HepG2 (cell line): Measurements from ENCODE around the gene PXK. TPM values are rescaled to one million over a fixed set of nuclear protein-coding genes. Genes with fewer than 3 reads are reported as not detected.

Source experiments
- ATAC-seq: fragments of 200-7000 bp; cut with Tn5 transposase; 3 replicates; pipeline ENCODE4 v1.9.1; 2020; ENCODE audit warnings: mild to moderate bottlenecking, moderate library complexity
- BruUV-seq: library from RNA; stranded (reverse); fragments of 400-500 nt; replicated peaks from 2 replicates; lab custom pipeline; 2021; lab: Mats Ljungman, UMichigan
- CTCF ChIA-PET: fragments of 300-600 bp; formaldehyde crosslinking; extraction: SDS; loops from one replicate; lab custom pipeline; 2021; ENCODE audit warnings: low total read pairs, inconsistent platforms, low intra/inter-chr PET ratio; lab: Yijun Ruan, JAX
- POLR2A ChIA-PET: fragments of 350-600 bp; sonication (Branson Sonifier 250); formaldehyde crosslinking; loops from one replicate; lab custom pipeline; 2020; ENCODE audit warnings: antibody characterized with exemption, inconsistent platforms; lab: Yijun Ruan, JAX
- DNase-seq: peaks from one replicate; pipeline ENCODE4 v3.0.0-alpha.2; 2015; ENCODE audit warnings: low spot score
- FAIRE-seq: peaks from 3 replicates; lab custom pipeline; 2011; peaks lifted over from hg19 to GRCh38; lab: Jason Lieb, UNC
- H2AFZ ChIP-seq: one replicate; pipeline ENCODE4 v1.6.1; 2011; ENCODE audit warnings: low read length, inconsistent platforms
- H3K27ac ChIP-seq: fragments of 300-600 bp; 3 replicates; pipeline ENCODE4 v1.8.0; 2011; ENCODE audit warnings: mixed run types, mild to moderate bottlenecking, mixed read lengths, low read length, inconsistent platforms; ENCODE audit not compliant: insufficient read depth; ENCODE audit errors: extremely low read length
- H3K27me3 ChIP-seq, 2 experiments: fragments of 200-600 bp in 1 of 2; 2 replicates in 1 of 2; 3 replicates in 1 of 2; pipeline versions ENCODE4 v1.6.0 to v1.8.0; 2011; ENCODE audit warnings: low read length in 2 of 2, mild to moderate bottlenecking in 2 of 2, moderate library complexity in 2 of 2, inconsistent platforms in 1 of 2; ENCODE audit not compliant: insufficient read depth in 2 of 2, control insufficient read depth in 1 of 2
- H3K36me3 ChIP-seq, 2 experiments: fragments of 200-600 bp in 1 of 2; replicated peaks in 1 of 2; 2 replicates in 1 of 2; 3 replicates in 1 of 2; pipeline versions ENCODE4 v1.5.1 to v1.8.0; 2011; ENCODE audit warnings: low read length in 2 of 2, inconsistent platforms in 1 of 2; ENCODE audit not compliant: insufficient read depth in 2 of 2, control insufficient read depth in 1 of 2
- H3K4me1 ChIP-seq: 2 replicates; pipeline ENCODE4 v1.5.1; 2012; ENCODE audit warnings: low read length, inconsistent platforms; ENCODE audit not compliant: insufficient read depth
- H3K4me2 ChIP-seq: 2 replicates; pipeline ENCODE4 v1.6.0; 2011; ENCODE audit warnings: low read depth, low read length, inconsistent platforms
- H3K4me3 ChIP-seq, 3 experiments: fragments of 200-600 bp in 1 of 3; sonication (generic), shearing (Covaris generic) in 1 of 3; replicated peaks in 1 of 3; 2 replicates each; pipeline ENCODE4 v1.5.1; 2011 to 2016; ENCODE audit warnings: low read length in 3 of 3, inconsistent platforms in 2 of 3, low read depth in 2 of 3, mild to moderate bottlenecking in 2 of 3, control low read depth in 1 of 3, mixed read lengths in 1 of 3; ENCODE audit not compliant: insufficient read depth in 1 of 3
- H3K79me2 ChIP-seq: one replicate; pipeline ENCODE4 v1.6.1; 2011; ENCODE audit warnings: low read length, inconsistent platforms; ENCODE audit not compliant: insufficient read depth
- H3K9ac ChIP-seq: 2 replicates; pipeline ENCODE4 v1.6.0; 2011; ENCODE audit warnings: mild to moderate bottlenecking, low read depth, low read length, inconsistent platforms; ENCODE audit not compliant: insufficient read depth
- H3K9me3 ChIP-seq: 2 replicates; pipeline ENCODE4 v1.5.1; 2012; ENCODE audit warnings: mild to moderate bottlenecking, low read length
- H4K20me1 ChIP-seq: 2 replicates; pipeline ENCODE4 v1.6.0; 2011; ENCODE audit warnings: inconsistent platforms, mild to moderate bottlenecking, low read length, moderate library complexity; ENCODE audit not compliant: insufficient read depth
- DPF2 ChIP-seq: sonication (generic); formaldehyde crosslinking; IDR thresholded peaks from 2 replicates; pipeline ENCODE4 v1.4.0; 2020; ENCODE audit warnings: mild to moderate bottlenecking, low read depth, missing genetic modification reagents, borderline replicate concordance
- EZH2 ChIP-seq: conservative IDR thresholded peaks from 2 replicates; pipeline ENCODE4 v1.6.1; 2012; ENCODE audit warnings: mild to moderate bottlenecking, low read depth, low read length, moderate library complexity
- KLF12 ChIP-seq: sonication (generic); formaldehyde crosslinking; IDR thresholded peaks from 2 replicates; pipeline ENCODE4 v1.4.0; 2020; ENCODE audit warnings: missing genetic modification reagents, borderline replicate concordance
- NFKB2 ChIP-seq: sonication (generic); formaldehyde crosslinking; IDR thresholded peaks from 2 replicates; pipeline ENCODE4 v1.4.0; 2020; ENCODE audit warnings: missing genetic modification reagents, borderline replicate concordance
- NR2F6 ChIP-seq, 2 experiments: IDR thresholded peaks; 2 replicates each; pipeline ENCODE4 v1.6.1; 2016; ENCODE audit warnings: antibody characterized with exemption in 1 of 2, mild to moderate bottlenecking in 1 of 2
- PHF21A ChIP-seq: sonication (generic); formaldehyde crosslinking; IDR thresholded peaks from 2 replicates; pipeline ENCODE4 v1.5.0; 2020; ENCODE audit warnings: mild to moderate bottlenecking, missing genetic modification reagents
- TFAP4 ChIP-seq: sonication (generic); IDR thresholded peaks from 2 replicates; pipeline ENCODE4 v1.6.1; 2016; ENCODE audit warnings: low read depth, borderline replicate concordance
- ZBTB8A ChIP-seq: sonication (generic); formaldehyde crosslinking; IDR thresholded peaks from 2 replicates; pipeline ENCODE4 v1.4.0; 2020; ENCODE audit warnings: mild to moderate bottlenecking, low read depth, missing genetic modification reagents, borderline replicate concordance
- ZNF207 ChIP-seq: fragments of 450-650 bp; IDR thresholded peaks from 2 replicates; pipeline ENCODE4 v1.6.1; 2016; ENCODE audit warnings: antibody characterized with exemption, borderline replicate concordance
- ZNF562 ChIP-seq: sonication (generic); formaldehyde crosslinking; IDR thresholded peaks from 2 replicates; pipeline ENCODE4 v1.8.0; 2022; ENCODE audit warnings: missing genetic modification reagents, borderline replicate concordance
- ZNF746 ChIP-seq: sonication (generic); formaldehyde crosslinking; IDR thresholded peaks from 2 replicates; pipeline ENCODE4 v1.8.0; 2022; ENCODE audit warnings: mild to moderate bottlenecking, missing genetic modification reagents
- WGBS: methylation state at CpG from one replicate; pipeline ENCODE4 v1.1.6; 2017; ENCODE audit warnings: low lambda C conversion rate; 5-methylcytosine and 5-hydroxymethylcytosine counted together
- in situ Hi-C: cut with HindIII; loops from 2 replicates; pipeline ENCODE4 v1.10.0; 2017; ENCODE audit warnings: low pct_unique_long_range_greater_than_20kb; ENCODE audit not compliant: extremely low pct_ligation_motif_present
- intact Hi-C: fragments of 100-400 bp; cut with micrococcal nuclease; formaldehyde crosslinking; loops from one replicate; pipeline ENCODE4 v1.10.0; 2022; ENCODE audit not compliant: unreplicated experiment
- polyA plus RNA-seq, 8 experiments: library from polyadenylated mRNA; depleted of rRNA in 3 of 8; stranded (reverse) in 7 of 8; unstranded in 1 of 8; fragments of >200 nt; fragmentation: Illumina TruSeq in 4 of 8; extraction: Trizol in 4 of 8; gene quantifications; 2 replicates each; pipeline versions ENCODE4 v1.2.1 to v1.2.3, GENCODE V29; 2011 to 2016; ENCODE audit warnings: low read depth in 4 of 8, missing spikeins in 1 of 8, mixed read lengths in 1 of 8; ENCODE audit not compliant: insufficient read depth in 1 of 8
- total RNA-seq, 5 experiments: library from RNA; depleted of rRNA; stranded (reverse); fragments of >200 nt; fragmentation: Illumina TruSeq; extraction: Trizol; gene quantifications; 2 replicates each; pipeline ENCODE4 v1.2.3, GENCODE V29; 2016; ENCODE audit warnings: low read depth in 1 of 5
- TF ChIP-seq, protein P1 (sequence below): sonication (generic); formaldehyde crosslinking; IDR thresholded peaks from 2 replicates; pipeline ENCODE4 v1.4.0; 2020; ENCODE audit warnings: missing genetic modification reagents

Gene PXK
- total and polyA plus RNA-seq, 2 of the 13 experiments (the other 11 are each of a cell fraction or from before 2014, with no cell fraction given), result 6.4 to 18.6 TPM

DNA sequence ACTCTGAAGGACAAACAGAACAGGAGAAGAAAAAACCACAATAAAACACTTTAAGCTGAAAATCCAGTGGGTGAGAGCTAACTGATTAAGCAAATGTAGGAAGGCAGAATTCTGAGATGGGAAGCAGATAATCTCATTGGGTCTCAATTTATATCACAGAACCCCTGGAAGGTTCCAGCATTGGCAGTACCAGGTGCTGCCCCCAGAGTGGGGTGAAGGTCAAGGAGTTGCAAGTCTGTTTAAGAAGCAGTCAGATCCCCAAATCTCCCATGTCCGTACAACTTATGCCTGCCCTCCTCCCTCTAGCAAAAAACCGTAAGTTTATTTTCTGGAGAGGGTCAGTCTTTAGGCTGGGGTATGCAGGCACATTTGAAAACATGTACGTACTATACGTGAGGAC, 45.1 kb downstream of the PXK start:
- H3K4me1 ChIP-seq, result no peaks in the 10 kb centered on the region
- no peak for ATAC-seq
- intact Hi-C loops (no loop called here), in situ Hi-C loops (no loop called here)
- no peaks in the 10 kb centered on the region for H4K20me1 ChIP-seq
- POLR2A ChIA-PET, result no interaction called here
- no peaks in the 10 kb centered on the region for H3K9me3 ChIP-seq
- 98% methylated on average over 4 of the region's 4 CpGs for WGBS
- CTCF ChIA-PET, result no interaction called here
- no peaks in the 10 kb centered on the region for H3K27me3 ChIP-seq
- no peak overlapping the region for H3K4me3 ChIP-seq
- FAIRE-seq, result no peak
- no peak overlapping the region for H3K27ac ChIP-seq
- TF ChIP-seq EZH2, result no peak
- TF ChIP-seq KLF12 (CRISPR knock-in tag), result no peak
- TF ChIP-seq, protein P1, sequence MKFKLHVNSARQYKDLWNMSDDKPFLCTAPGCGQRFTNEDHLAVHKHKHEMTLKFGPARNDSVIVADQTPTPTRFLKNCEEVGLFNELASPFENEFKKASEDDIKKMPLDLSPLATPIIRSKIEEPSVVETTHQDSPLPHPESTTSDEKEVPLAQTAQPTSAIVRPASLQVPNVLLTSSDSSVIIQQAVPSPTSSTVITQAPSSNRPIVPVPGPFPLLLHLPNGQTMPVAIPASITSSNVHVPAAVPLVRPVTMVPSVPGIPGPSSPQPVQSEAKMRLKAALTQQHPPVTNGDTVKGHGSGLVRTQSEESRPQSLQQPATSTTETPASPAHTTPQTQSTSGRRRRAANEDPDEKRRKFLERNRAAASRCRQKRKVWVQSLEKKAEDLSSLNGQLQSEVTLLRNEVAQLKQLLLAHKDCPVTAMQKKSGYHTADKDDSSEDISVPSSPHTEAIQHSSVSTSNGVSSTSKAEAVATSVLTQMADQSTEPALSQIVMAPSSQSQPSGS (CRISPR knock-in tag), result no peak
- TF ChIP-seq ZBTB8A, result no peak
- no peak for TF ChIP-seq PHF21A
- TF ChIP-seq DPF2 (CRISPR knock-in tag), result no peak
- no peak for TF ChIP-seq NFKB2 (CRISPR knock-in tag)
- no peak for TF ChIP-seq ZNF746 (CRISPR knock-in tag)
- no peak for TF ChIP-seq NR2F6 (IDR thresholded peaks at IDR 0.05)
- TF ChIP-seq NR2F6 (CRISPR knock-in tag; IDR thresholded peaks at IDR 0.05), result no peak
- TF ChIP-seq ZNF207, result no peak
- no peak for TF ChIP-seq ZNF562 (CRISPR knock-in tag)
- TF ChIP-seq TFAP4, result no peak
- H2AFZ ChIP-seq, result no peak overlapping the region
- no peak overlapping the region for H3K4me2 ChIP-seq
- no peaks in the 10 kb centered on the region for H3K36me3 ChIP-seq
- no peaks in the 10 kb centered on the region for H3K79me2 ChIP-seq
- no peak overlapping the region for H3K9ac ChIP-seq
- DNase-seq, result no peak
- no TSS peak for BruUV-seq
